Smooth muscle cell (in vitro differentiated cells): ENCODE data around the gene ALDH7A1. TPM values are rescaled to one million over a fixed set of nuclear protein-coding genes. Genes with fewer than 3 reads are reported as not detected.
"Not testable (repeated sequence)": the region's sequence is repeated elsewhere in the genome, so short reads cannot be mapped to it uniquely, and the experiment has no call there.

ENCODE experiments used
- DNase-seq: peaks from one replicate; lab custom pipeline; 2025; ENCODE audit not compliant: unreplicated experiment; lab: John Stamatoyannopoulos, UW
- H2AFZ ChIP-seq: fragments of 200-600 bp; sonication (generic); 2 replicates; pipeline ENCODE4 v1.6.0; 2016; ENCODE audit warnings: antibody characterized with exemption, low read depth, mild to moderate bottlenecking
- H3F3A ChIP-seq: fragments of 200-600 bp; sonication (generic); 2 replicates; pipeline ENCODE4 v1.6.0; 2017; ENCODE audit warnings: antibody characterized with exemption, low read depth
- H3K27ac ChIP-seq: fragments of 200-600 bp; sonication (generic); 2 replicates; pipeline ENCODE4 v1.5.1; 2016; ENCODE audit warnings: low read depth, mild to moderate bottlenecking
- H3K27me3 ChIP-seq: fragments of 200-600 bp; sonication (generic); 2 replicates; pipeline ENCODE4 v1.6.1; 2016; ENCODE audit warnings: low read depth, mild to moderate bottlenecking
- H3K36me3 ChIP-seq: fragments of 200-600 bp; sonication (generic); 2 replicates; pipeline ENCODE4 v1.5.1; 2016; ENCODE audit warnings: low read depth
- H3K4me1 ChIP-seq: fragments of 200-600 bp; sonication (generic); 2 replicates; pipeline ENCODE4 v1.5.1; 2016; ENCODE audit warnings: low read depth
- H3K4me2 ChIP-seq: fragments of 200-600 bp; sonication (generic); 2 replicates; pipeline ENCODE4 v1.6.0; 2016; ENCODE audit warnings: mild to moderate bottlenecking
- H3K4me3 ChIP-seq: fragments of 200-600 bp; sonication (generic); 2 replicates; pipeline ENCODE4 v1.5.1; 2016; ENCODE audit warnings: mild to moderate bottlenecking
- H3K79me2 ChIP-seq: fragments of 200-600 bp; sonication (generic); 2 replicates; pipeline ENCODE4 v1.6.0; 2016; ENCODE audit warnings: low read depth, mild to moderate bottlenecking
- H3K9ac ChIP-seq: fragments of 200-600 bp; sonication (generic); 2 replicates; pipeline ENCODE4 v1.6.0; 2016; ENCODE audit warnings: low read depth
- H3K9me3 ChIP-seq: fragments of 200-600 bp; sonication (generic); replicated peaks from 2 replicates; pipeline ENCODE4 v1.5.1; 2016; ENCODE audit warnings: low read depth
- H4K20me1 ChIP-seq: fragments of 200-600 bp; sonication (generic); 2 replicates; pipeline ENCODE4 v1.6.0; 2016; ENCODE audit warnings: low read depth
- whole genome bisulfite sequencing: methylation state at CpG from one replicate; pipeline ENCODE4 v1.1.7; 2016; ENCODE audit warnings: low lambda C conversion rate; 5-methylcytosine and 5-hydroxymethylcytosine counted together
- polyA plus RNA-seq: library from polyadenylated mRNA; unstranded; fragments of >200 nt; fragmentation: Nextera tagmentation; extraction: Ambion mirVana; gene quantifications from 2 replicates; pipeline ENCODE4 v1.2.1, GENCODE V29; 2016
- total RNA-seq: library from RNA; depleted of rRNA; stranded (reverse); fragments of >200 nt; gene quantifications from 2 replicates; pipeline ENCODE4 v1.2.3, GENCODE V29; 2014
- TF ChIP-seq, protein P1 (sequence below): fragments of 200-600 bp; sonication (generic); IDR thresholded peaks from 2 replicates; pipeline ENCODE4 v1.5.1; 2017; ENCODE audit warnings: borderline replicate concordance, mild to moderate bottlenecking, antibody characterized with exemption; ENCODE audit not compliant: insufficient read depth, poor library complexity, severe bottlenecking

ALDH7A1 gene
- total and polyA plus RNA-seq, 2 experiments from 2014 or later = 26.5 to 55.3 TPM

DNA sequence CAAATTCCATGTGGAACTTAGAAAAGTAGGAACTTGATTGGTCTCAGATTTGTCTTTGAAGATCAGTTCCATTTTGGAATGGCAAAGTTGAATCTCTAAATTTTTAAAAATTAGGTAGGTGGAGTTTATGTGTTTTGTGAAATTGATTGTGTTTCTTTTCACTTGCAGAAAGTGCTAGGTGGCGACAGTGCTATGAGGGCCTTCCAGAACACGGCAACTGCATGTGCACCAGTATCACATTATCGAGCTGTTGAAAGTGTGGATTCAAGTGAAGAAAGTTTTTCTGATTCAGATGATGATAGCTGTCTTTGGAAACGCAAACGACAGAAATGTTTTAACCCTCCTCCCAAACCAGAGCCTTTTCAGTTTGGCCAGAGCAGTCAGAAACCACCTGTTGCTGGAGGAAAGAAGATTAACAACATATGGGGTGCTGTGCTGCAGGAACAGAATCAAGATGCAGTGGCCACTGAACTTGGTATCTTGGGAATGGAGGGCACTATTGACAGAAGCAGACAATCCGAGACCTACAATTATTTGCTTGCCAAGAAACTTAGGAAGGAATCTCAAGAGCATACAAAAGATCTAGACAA is 8.5 kb upstream of the ALDH7A1 start:
- Histone ChIP-seq H3K27me3 (no peaks in the 10 kb centered on the region), H3K9ac (no peak overlapping the region), H3K4me1 (peaks cover 13% of the 10 kb centered on the region), H4K20me1 (peaks cover 53% of the 10 kb centered on the region), H3K4me3 (no peak overlapping the region), H3F3A (no peaks in the 10 kb centered on the region), H3K36me3 (no peaks in the 10 kb centered on the region), H3K4me2 (no peak overlapping the region), H3K9me3 (no peaks in the 10 kb centered on the region), H3K79me2 (peaks cover 74% of the 10 kb centered on the region), H2AFZ (no peak overlapping the region), H3K27ac (no peak overlapping the region)
- TF ChIP-seq, protein P1, sequence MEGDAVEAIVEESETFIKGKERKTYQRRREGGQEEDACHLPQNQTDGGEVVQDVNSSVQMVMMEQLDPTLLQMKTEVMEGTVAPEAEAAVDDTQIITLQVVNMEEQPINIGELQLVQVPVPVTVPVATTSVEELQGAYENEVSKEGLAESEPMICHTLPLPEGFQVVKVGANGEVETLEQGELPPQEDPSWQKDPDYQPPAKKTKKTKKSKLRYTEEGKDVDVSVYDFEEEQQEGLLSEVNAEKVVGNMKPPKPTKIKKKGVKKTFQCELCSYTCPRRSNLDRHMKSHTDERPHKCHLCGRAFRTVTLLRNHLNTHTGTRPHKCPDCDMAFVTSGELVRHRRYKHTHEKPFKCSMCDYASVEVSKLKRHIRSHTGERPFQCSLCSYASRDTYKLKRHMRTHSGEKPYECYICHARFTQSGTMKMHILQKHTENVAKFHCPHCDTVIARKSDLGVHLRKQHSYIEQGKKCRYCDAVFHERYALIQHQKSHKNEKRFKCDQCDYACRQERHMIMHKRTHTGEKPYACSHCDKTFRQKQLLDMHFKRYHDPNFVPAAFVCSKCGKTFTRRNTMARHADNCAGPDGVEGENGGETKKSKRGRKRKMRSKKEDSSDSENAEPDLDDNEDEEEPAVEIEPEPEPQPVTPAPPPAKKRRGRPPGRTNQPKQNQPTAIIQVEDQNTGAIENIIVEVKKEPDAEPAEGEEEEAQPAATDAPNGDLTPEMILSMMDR = no peak
- 95% methylated on average over 6 of the region's 6 CpGs for WGBS
- DNase-seq = no peak

DNA sequence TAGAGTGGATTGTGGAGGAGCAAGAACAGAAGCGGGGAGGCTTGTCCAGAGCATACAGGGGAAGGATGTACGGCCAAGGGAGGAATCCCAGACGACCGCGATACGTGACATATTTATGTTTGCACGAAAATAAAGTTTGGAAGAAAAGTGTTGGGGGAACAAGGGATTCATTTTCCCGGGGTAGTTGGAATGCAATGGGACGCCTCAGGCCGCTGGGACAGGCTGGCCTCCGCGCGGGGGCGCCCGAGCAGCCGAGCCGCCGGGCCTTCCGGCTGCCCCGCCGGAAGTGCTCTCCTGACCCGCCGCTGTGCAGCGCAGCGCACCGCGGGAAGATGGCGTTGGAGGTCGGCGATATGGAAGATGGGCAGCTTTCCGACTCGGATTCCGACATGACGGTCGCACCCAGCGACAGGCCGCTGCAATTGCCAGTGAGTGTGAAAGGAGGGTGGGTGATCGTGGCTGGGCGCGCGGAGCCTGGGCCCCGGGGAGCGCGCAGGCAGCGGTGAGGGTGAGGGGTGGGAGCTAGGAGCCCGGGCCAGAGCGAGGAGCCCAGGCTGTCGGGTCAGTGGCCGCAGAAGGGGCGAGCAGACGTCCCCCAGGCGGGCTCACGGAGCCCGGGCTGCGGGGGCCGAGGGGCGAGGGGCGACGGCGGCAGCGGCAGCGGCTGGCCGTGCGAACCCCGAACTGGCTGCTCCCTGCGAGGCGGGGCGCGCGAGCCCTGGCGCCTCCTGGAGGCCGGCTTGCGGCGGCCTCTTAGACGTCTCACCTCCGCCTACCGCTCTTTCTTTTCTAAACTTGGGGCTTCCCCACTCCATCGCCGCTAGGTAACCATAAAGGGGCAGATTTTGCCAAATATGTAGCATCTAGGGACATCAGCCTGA is 5.9 kb upstream of the ALDH7A1 start, which contains the start of gene PHAX:
Gene PHAX, plus strand, starts transcription at position 317 of the 881 bp plus-strand sequence. Its CDS starts 16 bp downstream, at position 333.
- Histone ChIP-seq H3K4me2 (peak within 1 kb of the TSS; percentile 99), H3K9me3 (no peaks in the 10 kb centered on the region), H3K4me3 (peak within 1 kb of the TSS; percentile 100), H3K36me3 (no peaks in the 10 kb centered on the region), H3K79me2 (peaks cover 49% of the 10 kb centered on the region), H2AFZ (peak within 1 kb of the TSS; percentile 99), H3F3A (no peaks in the 10 kb centered on the region), H3K9ac (peak within 1 kb of the TSS; percentile 82), H3K27me3 (no peaks in the 10 kb centered on the region), H4K20me1 (peaks cover 26% of the 10 kb centered on the region), H3K27ac (peak within 1 kb of the TSS; percentile 10), H3K4me1 (peaks cover 13% of the 10 kb centered on the region)
- WGBS = under 1% methylated on average over 55 of the region's 79 CpGs
- peak; percentile 31 for DNase-seq
- TF ChIP-seq, protein P1 = peak; percentile 58

DNA sequence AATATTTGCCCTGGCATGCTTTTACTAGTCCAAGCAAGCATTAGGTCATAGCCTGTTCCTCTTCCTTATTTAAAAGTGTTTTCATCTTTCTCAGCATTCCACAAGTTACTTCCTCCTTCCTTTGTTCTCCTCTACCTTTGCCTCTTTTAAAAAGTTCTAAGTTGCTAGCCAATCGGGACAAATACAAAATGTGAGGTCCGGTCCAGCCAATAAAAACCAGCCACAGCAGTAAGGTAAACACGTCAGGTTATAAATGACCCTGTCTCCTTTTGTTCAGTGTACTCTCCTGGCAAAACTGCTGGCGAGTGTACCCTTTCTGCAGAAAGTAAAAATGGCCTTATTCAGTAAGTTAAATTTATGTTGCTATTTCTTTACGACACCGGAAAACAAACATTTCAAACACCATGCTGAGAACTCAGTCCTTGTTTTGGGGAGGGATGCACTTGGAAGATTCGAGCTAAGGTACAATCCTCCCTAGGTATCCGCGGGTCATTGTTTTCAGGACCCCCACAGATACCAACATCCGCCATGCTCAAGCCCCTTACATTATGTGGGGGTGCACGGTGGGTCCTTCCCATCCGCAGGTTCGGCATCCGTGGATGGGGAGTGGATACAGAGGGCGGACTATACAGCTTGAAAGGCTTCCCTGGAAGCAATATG is 5.1 kb upstream of the ALDH7A1 start:
- Histone ChIP-seq H4K20me1 (peaks cover 19% of the 10 kb centered on the region), H2AFZ (peak overlapping the region; percentile 99), H3K4me3 (peak overlapping the region; percentile 100), H3K79me2 (peaks cover 41% of the 10 kb centered on the region), H3K4me1 (peaks cover 13% of the 10 kb centered on the region), H3K27ac (peak overlapping the region; percentile 10), H3K4me2 (peak overlapping the region; percentile 99)
- not testable (repeated sequence) for H3K36me3 ChIP-seq, H3F3A ChIP-seq, H3K27me3 ChIP-seq, DNase-seq, H3K9me3 ChIP-seq, H3K9ac ChIP-seq
- 36% methylated on average over 15 of the region's 15 CpGs for WGBS

DNA sequence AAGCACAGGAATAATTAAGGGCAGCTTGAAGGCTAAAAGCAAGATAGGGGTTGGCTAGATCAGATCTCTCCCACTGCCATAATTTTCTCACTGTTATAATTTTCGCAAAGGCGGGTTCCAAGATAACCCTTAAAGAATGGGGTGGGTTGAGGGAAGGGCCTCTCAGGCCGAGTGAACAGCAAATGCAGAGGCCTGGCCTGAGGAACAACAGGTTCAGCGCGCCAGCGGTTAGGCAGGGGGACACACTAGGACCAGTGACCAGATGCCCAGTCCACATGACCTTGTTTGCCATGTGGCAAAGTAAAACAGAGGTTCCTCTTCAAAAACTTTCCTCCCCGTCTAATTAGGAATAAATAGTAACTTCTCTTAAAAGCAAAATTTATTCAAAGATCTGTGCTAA is 4.5 kb upstream of the ALDH7A1 start:
- Histone ChIP-seq H3K4me1 (peaks cover 13% of the 10 kb centered on the region), H3K27me3 (no peaks in the 10 kb centered on the region), H4K20me1 (peaks cover 13% of the 10 kb centered on the region), H3F3A (no peaks in the 10 kb centered on the region), H3K36me3 (no peaks in the 10 kb centered on the region), H3K4me2 (no peak overlapping the region), H3K4me3 (no peak overlapping the region), H3K27ac (no peak overlapping the region), H3K79me2 (peaks cover 35% of the 10 kb centered on the region), H2AFZ (peak overlapping the region; percentile 99), H3K9me3 (no peaks in the 10 kb centered on the region), H3K9ac (no peak overlapping the region)
- DNase-seq = no peak
- WGBS = 97% methylated on average over 7 of the region's 7 CpGs
- TF ChIP-seq, protein P1 = no peak
